GM21515 (cell line): ENCODE data around the gene DLL3.

Source experiments
- ATAC-seq: cut with Tn5 transposase; IDR thresholded peaks from one replicate; pipeline ENCODE4 v1.9.1; 2021; ENCODE audit not compliant: unreplicated experiment

DLL3 gene

GRCh38 chr19:39481676-39482075 is 17.1 kb upstream of the DLL3 start:
- ATAC-seq, result no peak

- no peak for ATAC-seq
Observed at GRCh38 chr19:39483141-39483540, 15.6 kb upstream of the DLL3 start.

GRCh38 chr19:39489756-39490155 is 9.0 kb upstream of the DLL3 start:
- no peak for ATAC-seq

- no peak for ATAC-seq
Observed at GRCh38 chr19:39492225-39492624, 6.5 kb upstream of the DLL3 start.

GRCh38 chr19:39492788-39493187 is 6.0 kb upstream of the DLL3 start:
- no peak for ATAC-seq

GRCh38 chr19:39494661-39495060 is 4.1 kb upstream of the DLL3 start:
- ATAC-seq, result no peak

GRCh38 chr19:39496063-39496462 is 2.7 kb upstream of the DLL3 start:
- ATAC-seq, result no peak

- no peak for ATAC-seq
Observed at GRCh38 chr19:39497701-39497995, 1.1 kb upstream of the DLL3 start.

- no peak for ATAC-seq
Observed at GRCh38 chr19:39497996-39498797, 550 bp upstream of the DLL3 start.

GRCh38 chr19:39499932-39500331 is 1.2 kb downstream of the DLL3 start:
- no peak for ATAC-seq

- ATAC-seq, result no peak
Observed at GRCh38 chr19:39500543-39500942, 1.8 kb downstream of the DLL3 start.

GRCh38 chr19:39501340-39501739 is 2.6 kb downstream of the DLL3 start:
- no peak for ATAC-seq

- ATAC-seq, result no peak
Observed at GRCh38 chr19:39502640-39503417, 4.1 kb downstream of the DLL3 start.

GRCh38 chr19:39506598-39506943 is 7.8 kb downstream of the DLL3 start:
- no peak for ATAC-seq

GRCh38 chr19:39506944-39507714 is 8.4 kb downstream of the DLL3 start:
- no peak for ATAC-seq

- no peak for ATAC-seq
Observed at GRCh38 chr19:39507715-39508364, 9.1 kb downstream of the DLL3 start.

GRCh38 chr19:39508629-39509028 is 9.9 kb downstream of the DLL3 start:
- ATAC-seq, result no peak

- no peak for ATAC-seq
Observed at GRCh38 chr19:39509233-39509632, 10.5 kb downstream of the DLL3 start.

- no peak for ATAC-seq
Observed at GRCh38 chr19:39512988-39513387, 14.2 kb downstream of the DLL3 start.

GRCh38 chr19:39514840-39515550 is 16.2 kb downstream of the DLL3 start, which contains the start of gene SELENOV:
Gene SELENOV (plus strand): TSS chr19:39515139. CDS start chr19:39515213, 74 bp downstream.
- no peak for ATAC-seq
